Cardiac septum (tissue), 1 donor: ENCODE results near the gene PABPN1L. TPM values are rescaled to one million over a fixed set of nuclear protein-coding genes. Genes with fewer than 3 reads are reported as not detected.

Experiments used
- DNase-seq: peaks from one replicate; pipeline ENCODE4 v3.0.0-alpha.2; 2020; ENCODE audit warnings: low spot score
- intact Hi-C: fragments of 100-400 bp; cut with DNase I; formaldehyde crosslinking; loops from one replicate; pipeline ENCODE4 v1.14.0; 2022
- total RNA-seq: library from RNA; stranded (reverse); fragmentation: NEBNext Ultra II Directional; extraction: Animal tissue kit (Norgen Biotek cat#: 25700); gene quantifications from one replicate; pipeline ENCODE4 v1.2.1, GENCODE V29; 2021
- donor health status: DM: no; HTN: no; CAD: no.

The PABPN1L gene
- total RNA-seq, 1 donor from 2014 or later, result not detected

DNA sequence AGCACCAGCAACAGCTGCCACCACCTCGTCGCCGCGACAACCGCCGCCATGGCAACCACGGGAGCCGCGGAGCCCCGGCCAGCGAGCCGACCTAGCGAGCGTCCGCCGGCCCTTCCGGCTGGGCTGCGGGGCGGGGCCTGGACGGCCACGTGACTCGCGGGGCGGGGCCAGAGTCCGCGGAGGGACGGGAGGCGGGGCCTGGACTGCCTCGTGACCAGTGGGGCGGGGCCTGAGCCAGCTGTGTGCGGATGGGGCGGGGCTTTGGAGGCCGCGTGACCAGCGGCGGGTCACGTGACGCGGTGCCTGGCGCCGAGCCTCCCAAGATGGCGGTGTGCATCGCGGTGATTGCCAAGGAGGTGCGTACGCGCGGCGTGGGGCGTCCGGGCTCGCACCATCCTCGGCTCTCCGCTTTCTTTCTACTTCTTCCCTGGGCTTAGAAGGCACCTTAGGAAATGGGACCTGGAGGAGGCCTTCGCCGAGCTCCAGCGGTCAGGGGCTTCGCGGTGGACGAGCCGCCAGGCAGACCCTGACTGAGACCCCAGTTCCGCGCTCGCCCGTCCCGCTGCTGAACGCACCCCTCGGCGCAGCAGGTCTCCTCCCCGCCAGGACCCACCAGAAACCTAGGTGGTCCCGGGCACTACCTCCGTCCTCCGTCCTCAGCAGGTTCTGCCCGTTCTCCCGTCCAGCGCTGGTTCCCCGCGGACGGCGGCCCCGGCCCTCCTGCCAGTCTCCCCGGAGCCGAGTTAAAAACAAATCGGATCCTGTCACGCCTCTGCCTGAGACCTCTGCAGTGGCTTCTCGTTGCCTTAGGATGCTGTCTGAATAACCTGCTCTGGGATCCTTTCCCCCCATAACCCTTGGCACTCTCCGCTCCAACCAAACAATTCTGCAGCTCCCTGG lies 9.4 kb downstream of the PABPN1L start, which contains the start of the genes GALNS and TRAPPC2L:
TSS of gene GALNS (minus strand) at position 120 of the 900 bp plus-strand sequence. CDS start at position 50, 70 bp downstream.
TSS of gene TRAPPC2L (plus strand) at position 300 of the 900 bp plus-strand sequence. CDS start at position 324, 24 bp downstream.
- intact Hi-C loops, result loop anchor here (2.0 to 10.0 kb wide), 2 partner anchors 44 to 238 kb away; partner anchors contain the start of gene ACSF3
- peak; percentile 100 for DNase-seq

DNA sequence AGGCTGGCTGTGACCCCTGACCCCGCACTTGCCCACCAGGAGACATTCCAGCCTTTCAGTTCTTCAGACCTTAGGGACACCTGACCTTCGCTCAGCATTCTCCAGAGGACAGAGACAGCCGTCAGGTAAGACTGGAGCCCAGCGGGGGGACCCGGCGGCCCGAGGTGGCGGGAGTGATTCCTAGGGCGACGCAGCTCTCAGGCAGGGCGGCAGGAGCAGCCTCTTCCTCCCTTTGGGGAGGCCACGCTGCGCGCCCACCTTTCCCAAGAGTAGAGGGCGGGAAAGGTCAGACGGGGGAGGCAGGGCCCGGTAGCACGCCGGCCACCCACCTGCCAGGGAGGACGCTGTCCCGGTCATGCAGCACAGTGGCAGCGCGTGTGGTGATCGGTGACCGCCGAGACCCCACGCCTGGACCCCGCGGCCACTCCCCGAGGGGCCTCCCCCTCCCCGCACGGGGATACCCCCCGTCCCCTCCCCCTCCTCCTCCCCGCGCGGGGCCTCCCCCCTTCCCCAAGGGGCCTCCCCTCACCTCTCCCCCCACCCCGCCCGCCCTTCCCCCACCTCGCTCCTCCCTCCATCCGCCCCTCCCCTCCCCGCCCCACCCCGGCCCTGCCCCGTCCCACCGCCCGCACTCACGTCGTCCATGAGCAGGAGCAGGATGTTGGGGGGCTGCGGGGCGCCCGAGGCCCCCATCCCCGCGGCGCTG lies 10.2 kb downstream of the PABPN1L start:
- intact Hi-C loops, result loop anchor here (2.0 to 10.0 kb wide), 2 partner anchors 43 to 239 kb away; partner anchors contain the start of gene ACSF3
- DNase-seq, result no peak

DNA sequence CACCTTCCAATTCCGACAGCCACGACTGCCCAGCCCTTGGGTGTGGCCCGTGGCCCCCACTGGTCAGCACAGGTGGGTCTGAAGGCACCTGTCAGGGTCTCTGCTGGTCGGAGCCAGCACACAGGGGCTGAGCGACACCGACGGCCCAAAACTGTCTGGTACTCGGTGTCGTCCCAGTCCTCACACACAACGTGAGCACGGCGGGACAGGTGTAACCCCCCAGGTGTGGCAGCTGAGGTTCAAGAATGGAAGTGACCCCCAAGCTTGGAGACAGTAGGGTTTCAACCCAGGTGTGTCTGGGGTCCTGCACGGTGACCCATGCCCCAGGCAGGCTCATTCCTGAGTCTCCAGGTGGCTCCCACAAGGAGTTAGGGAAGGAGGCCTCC lies 10.7 kb downstream of the PABPN1L start:
- DNase-seq, result no peak
- intact Hi-C loops, result loop anchor here (2.0 to 10.0 kb wide), 2 partner anchors 43 to 239 kb away; partner anchors contain the start of gene ACSF3

DNA sequence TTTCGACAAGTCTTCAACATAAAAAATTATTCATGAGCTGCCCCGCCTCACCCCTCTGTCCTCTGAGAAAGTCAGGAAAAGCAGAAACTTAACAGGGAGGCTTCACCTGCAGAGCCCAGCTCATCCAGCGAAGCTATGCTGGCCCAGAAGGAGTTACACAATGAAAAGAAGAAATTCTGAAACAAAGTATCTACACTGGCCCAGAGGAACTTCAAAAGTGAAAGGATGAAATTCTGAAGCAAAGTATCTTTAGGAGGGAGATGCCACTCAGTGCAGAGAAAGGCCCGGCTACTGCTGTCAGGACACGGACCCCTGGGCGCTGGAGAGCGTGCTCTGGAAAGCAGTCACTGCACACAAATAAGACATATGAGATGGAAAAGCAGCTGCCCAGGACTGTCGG lies 11.3 kb downstream of the PABPN1L start:
- intact Hi-C loops, result loop anchor here (10.0 kb wide), 1 partner anchor 240 kb away; the partner anchor contains the start of gene ACSF3
- DNase-seq, result no peak

DNA sequence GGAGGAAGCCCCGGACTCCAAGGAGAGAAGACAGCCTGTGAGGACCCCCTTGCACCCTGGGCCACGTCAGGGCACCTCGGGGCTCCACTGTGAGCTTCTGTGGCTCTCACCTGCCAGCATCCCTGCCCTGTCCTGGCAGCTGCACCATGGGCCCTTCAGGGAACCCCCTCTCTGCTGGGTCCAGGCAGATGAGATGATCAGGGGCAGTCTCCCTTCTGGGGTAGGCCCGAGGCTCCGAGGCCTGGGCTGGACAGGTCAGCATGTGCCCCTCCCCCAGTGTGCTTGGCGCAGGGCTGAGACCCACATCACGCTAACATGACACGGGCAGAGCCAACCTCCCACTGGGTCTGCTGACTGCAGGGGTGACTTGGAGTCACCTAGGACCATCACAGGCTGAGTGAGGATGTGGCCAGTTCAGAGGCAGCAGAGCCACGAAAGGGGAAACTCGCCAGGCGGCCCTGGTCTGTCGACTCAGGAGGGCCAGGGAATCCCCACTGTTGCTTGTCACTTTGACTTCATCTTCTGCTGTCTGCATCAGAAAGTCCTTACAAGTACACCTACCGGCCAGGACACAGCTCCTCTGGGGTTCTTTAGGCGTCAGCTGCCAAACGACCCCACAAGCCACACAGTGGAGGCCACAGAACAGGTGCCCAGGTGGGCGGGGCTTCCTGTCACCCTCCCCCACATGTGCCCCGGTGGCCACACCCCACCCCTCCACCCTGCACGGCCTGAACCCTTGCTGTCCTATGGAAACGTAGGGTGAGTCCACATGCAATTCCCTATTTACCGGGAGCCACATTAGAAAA lies 12.0 kb downstream of the PABPN1L start:
- no peak for DNase-seq
- intact Hi-C loops, result loop anchor here (10.0 kb wide), 1 partner anchor 240 kb away; the partner anchor contains the start of gene ACSF3

DNA sequence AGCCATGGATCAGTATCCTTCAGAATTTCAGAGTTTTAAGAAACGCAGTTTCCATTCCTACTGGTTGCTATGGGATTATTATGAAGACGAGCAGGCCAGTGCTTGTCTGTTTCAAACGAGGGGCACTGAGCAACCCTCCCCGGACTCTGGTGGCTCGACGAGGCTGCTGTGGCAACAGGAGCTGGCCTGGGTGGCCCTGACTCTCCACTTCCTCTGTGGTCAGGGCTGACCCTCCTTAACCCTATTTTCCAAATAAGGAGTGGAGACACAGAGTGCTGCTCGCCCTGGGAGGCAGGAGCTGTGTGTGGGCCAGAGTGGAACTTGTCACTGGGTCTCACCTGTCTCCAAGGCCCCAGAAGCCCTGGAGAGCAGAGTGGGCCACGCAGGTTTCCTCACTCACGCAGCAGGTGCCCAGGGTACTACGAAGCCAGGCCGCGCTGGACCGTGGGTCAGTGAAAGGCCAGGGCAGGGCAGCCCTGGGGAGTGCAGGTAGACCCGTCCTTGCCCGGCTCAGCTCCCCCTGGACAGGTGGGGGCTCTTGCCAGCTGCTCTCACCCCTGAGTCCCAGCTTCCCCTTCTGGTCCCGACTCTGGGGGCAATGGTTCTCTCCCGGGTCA lies 13.0 kb downstream of the PABPN1L start:
- DNase-seq, result no peak
- intact Hi-C loops, result loop anchor here (10.0 kb wide), 1 partner anchor 241 kb away; the partner anchor contains the start of gene ACSF3

DNA sequence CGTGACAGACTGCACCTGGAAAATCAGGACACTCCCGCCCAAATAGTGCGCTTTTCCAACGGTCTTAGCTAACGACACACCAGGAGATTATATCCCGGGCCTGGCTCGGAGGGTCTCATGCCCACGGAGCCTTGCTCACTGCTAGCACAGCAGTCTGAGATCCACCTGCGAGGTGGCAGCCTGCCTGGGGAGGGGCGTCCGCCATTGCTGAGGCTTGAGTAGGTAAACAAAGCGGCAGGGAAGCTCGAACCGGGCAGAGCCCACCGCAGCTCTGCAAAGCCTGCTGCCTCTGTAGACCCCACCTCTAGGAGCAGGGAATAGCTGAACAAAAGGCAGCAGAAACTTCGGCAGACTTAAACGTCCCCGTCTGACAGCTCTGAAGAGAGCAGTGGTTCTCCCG lies 14.8 kb downstream of the PABPN1L start:
- intact Hi-C loops, result loop anchor here (10.0 kb wide), 1 partner anchor 243 kb away; the partner anchor contains the start of gene ACSF3
- DNase-seq, result no peak

DNA sequence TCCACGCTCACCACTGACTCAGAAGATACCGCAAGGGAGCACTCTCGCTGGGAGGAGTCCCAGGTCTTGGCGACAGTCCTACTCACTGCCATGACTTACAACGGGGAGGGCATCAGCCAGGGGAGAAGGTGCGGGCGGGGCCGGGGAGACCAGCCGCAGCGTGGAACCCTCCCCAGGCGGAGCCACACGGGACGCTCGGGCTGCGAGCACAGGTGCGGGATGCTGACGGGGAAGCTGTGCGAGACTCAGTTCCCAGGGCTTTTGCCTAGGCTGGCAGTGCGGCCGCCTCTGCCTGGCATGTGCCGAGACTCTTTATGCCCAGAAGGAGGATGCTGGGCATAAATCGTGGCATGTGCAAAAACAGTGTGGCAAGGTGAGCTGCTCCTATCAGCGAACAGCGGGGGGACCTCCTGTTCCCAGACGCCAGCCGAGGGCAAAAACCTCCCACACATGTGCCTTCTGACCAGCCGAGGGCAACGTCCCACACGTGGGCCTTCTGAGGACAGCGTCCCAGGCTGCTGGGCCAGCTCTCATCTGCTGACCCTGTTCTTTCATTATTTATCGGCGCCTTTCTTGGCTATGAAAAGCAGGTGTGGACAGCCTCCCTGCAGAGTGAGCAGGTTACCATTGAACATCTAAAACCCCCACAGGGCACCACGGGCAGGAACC lies 15.8 kb downstream of the PABPN1L start:
- no peak for DNase-seq
- intact Hi-C loops, result loop anchor here (10.0 kb wide), 1 partner anchor 244 kb away; the partner anchor contains the start of gene ACSF3

DNA sequence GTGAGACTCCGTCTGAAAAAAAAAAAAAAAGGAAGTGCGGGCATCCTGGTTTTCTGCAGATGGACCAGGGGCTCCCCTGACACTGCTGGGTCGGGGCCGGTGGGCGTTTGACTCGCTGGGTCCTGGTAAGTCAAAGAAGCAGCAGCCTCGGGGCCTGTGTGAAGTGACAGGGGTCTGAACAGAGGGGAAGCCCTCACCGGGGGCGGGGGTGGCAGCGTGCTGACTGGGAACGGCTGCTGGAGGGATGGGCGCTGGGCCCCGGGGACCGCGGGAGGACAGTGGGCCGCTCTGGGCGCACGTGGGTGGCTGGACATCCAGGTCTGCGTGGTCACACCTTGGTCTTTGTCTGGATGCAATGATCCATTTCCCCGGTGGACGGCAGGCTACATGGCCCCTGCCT lies 17.9 kb downstream of the PABPN1L start:
- DNase-seq, result no peak

DNA sequence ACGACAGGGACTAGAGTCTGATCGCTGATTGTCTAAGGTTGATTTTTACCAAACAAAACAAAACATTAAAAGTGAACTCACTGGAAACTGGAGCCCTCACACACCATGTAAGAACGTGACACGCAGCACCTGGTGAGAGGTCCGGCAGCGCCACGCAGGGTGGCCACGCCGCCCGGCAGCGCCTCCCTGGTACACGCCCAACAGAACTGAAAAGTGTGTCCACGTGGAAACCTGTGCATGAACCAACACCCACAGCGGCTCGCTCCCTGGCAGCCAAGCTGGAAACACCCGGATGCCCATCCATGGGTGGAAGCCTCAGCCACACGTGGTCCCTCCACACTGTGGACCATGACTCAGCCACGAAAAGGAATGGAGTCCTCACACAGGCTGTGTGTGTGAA lies 18.8 kb downstream of the PABPN1L start:
- intact Hi-C loops, result no loop called here
- no peak for DNase-seq

More for the DNA sequence above, 17.9 kb downstream of the PABPN1L start:
- intact Hi-C loops, result no loop called here

DNA sequence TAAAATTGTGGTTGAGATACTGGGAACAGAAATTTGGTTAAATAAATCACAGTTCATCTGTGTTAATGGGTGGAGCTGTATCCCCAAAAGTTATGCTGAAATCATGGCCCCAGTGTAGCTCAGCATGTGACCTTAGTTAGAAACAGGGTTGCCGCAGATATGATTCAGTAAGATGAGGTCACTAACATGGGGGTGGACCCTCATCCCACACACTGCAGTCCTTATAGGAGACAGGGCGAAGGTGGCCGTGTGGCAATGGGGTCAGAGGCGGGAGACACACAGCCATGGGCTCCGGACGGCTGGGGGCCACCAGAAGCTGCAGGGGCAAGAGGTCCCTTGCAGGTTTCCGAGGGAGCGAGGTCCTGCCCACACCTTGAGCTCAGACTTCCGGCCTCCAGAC lies 20.4 kb downstream of the PABPN1L start:
- intact Hi-C loops, result no loop called here
- DNase-seq, result no peak

DNA sequence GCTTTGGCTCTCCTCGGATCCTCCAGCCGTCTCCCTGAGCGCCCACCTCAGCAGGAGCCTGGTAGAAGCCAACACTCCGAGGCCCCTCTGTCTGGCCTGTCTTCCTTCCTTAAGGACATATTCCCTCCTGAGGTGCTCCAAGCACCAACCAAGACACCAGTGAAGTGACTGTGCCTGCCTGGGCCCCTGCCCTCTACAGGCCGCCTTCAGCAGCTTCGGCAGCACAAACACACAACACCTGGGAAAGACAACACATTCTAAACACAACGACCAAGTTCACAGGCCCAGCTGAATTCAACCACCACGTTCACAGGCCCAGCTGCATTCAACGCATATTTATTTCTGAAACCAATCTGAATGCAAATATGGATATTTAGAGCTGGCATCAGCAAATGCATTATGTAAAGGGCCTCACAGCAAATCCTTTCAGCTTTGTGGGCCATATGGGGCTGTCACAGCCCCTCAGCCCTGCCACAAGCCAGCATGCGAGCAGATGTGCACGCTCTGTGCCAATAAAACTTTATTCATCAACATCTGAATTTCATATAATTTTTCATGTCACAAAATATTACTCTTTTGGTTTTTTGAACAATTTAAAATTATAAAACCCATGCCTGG lies 21.9 kb downstream of the PABPN1L start:
- intact Hi-C loops, result no loop called here
- DNase-seq, result no peak

DNA sequence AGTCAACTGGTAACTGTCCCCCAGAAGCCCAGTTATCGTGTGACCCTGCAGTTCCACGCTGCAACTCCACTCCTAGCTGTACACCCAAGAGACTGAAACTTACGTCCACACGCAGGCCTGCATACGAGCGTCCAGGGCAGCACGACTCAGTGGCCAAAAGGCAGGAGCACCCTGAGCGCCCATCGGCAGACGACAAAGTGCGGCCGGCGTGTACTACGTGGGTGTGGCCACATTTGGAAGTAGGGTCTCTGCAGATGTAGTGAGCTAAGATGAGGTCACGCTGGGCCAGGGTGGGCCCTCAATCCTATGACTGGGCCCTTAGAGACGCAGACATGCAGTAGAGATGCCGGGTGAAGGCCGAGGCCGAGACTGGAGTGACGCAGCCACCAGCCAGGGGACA lies 23.2 kb downstream of the PABPN1L start:
- DNase-seq, result no peak
- intact Hi-C loops, result no loop called here

DNA sequence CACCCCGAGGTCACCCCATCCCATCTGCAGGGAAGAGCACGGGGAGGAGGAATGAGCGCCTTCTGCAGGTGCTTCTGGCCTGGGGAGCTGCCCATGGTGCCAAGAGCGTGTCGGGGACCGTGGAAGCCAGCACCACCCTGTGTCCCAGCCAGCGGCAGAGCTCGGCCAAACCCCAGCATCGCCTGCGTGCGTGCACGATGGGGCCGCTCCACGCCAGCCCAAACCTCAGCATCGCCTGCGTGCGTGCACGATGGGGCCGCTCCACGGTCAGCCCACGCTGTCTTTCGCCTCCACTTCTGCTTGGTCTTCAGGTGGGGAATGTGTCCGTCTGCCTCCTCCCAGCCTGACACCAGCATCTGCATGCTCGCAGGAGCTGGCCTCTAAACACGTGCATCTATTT lies 23.7 kb downstream of the PABPN1L start:
- intact Hi-C loops, result no loop called here
- DNase-seq, result no peak

DNA sequence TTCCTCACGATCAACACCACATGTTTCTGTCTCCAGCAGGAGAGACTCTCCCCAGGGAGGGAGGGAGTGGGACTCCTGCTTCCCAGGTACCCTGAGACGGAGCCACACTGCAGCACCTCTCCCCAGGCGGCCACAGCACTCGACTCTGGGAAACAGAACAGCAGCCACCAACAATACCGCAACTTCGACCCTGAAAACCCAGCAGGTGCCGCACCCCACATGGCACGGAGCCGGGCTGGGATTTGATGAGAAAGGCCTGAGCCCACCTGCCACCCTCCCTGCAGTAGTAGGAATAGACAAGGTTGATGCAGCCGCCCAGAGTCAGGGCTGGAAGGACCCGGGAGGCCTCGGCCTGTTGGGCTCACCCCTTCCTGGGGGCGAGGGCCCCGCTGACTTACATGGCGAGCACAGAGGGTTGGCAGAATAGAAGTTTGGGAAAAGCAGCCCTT lies 24.1 kb downstream of the PABPN1L start:
- DNase-seq, result no peak
- intact Hi-C loops, result no loop called here

DNA sequence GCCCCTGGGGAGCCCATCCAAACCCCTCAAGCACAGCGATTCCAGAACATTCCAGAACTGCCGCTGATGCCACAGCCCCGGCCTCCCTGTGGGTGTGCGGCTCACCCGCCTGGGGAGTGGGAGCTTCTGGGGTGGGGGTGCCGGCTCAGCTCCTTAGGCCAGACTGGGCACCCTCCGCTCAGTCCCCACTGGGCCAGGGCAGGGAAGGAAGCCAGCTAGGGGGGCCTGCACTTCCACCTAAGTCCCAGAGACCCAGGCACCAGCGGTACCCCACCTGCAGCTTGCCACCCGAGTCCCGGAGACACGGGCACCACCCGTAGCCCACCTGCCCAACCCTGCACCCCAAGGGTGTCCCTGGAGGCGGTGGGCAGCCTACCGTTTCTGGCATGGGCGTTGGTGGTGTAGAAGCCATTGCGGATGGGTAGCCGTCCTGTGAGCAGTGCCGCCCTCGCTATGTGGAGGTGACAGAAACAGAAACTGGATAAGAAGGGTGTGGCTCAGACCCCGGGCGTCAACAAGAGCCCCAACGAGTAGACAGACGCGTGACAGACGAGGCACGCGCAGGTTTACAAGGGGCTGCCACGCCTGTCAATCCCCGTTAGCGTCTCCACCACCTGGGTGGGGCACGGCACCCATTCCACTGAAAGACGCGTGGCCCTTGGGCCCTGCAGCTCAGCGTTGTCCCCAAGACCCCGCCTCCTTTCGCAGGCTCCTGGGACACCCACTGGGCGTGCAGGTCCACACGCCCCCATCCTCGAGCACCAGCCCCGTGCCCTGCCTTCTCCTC lies 24.7 kb downstream of the PABPN1L start:
- intact Hi-C loops, result no loop called here
- no peak for DNase-seq
